T-cell (primary cell): ENCODE data around the gene NOXO1. TPM values are rescaled to one million over a fixed set of nuclear protein-coding genes. Genes with fewer than 3 reads are reported as not detected.

Experiments
- ATAC-seq, 4 experiments: fragments of 200-7000 bp in 3 of 4; fragments of 150-1000 bp in 1 of 4; cut with Tn5 transposase; replicated peaks in 1 of 4; 1 replicate in 3 of 4; 2 replicates in 1 of 4; pipeline ENCODE4 v1.10.0; 2021; ENCODE audit warnings: moderate library complexity in 3 of 4, mild to moderate bottlenecking in 2 of 4, moderate number of reproducible peaks in 1 of 4
- CTCF ChIA-PET, 2 donors: fragments of 300-600 bp; sonication (Branson Sonifier 250); formaldehyde crosslinking; loops; one replicate each; lab custom pipeline; 2022; ENCODE audit warnings: antibody characterized with exemption in 2 of 2; lab: Charles Lee
- POLR2A ChIA-PET, 2 donors: fragments of 300-600 bp; sonication (Branson Sonifier 250); formaldehyde crosslinking; loops; one replicate each; lab custom pipeline; 2022; ENCODE audit warnings: antibody characterized with exemption in 2 of 2; lab: Charles Lee
- DNase-seq, 35 experiments: peaks; one replicate each; pipeline versions ENCODE4 v3.0.0 to v3.0.0-alpha.2; 2013 to 2023
- H3K27ac ChIP-seq: one replicate; pipeline ENCODE4 v1.5.1; 2013; ENCODE audit warnings: low read length
- H3K27me3 ChIP-seq, 2 experiments: replicated peaks in 1 of 2; 1 replicate in 1 of 2; 2 replicates in 1 of 2; pipeline versions ENCODE4 v1.6.1 to v1.7.0; 2013; ENCODE audit warnings: low read length in 1 of 2, mixed read lengths in 1 of 2; ENCODE audit not compliant: control insufficient read depth in 2 of 2, insufficient read depth in 2 of 2; ENCODE audit errors: extremely low read depth in 1 of 2
- H3K36me3 ChIP-seq, 2 donors: 1 replicate in 1 of 2; 2 replicates in 1 of 2; pipeline versions ENCODE4 v1.6.1 to v1.7.0; 2013; ENCODE audit warnings: low read length in 1 of 2; ENCODE audit not compliant: control insufficient read depth in 2 of 2, insufficient read depth in 1 of 2; ENCODE audit errors: extremely low read depth in 1 of 2
- H3K4me1 ChIP-seq, 2 experiments: 1 replicate in 1 of 2; 2 replicates in 1 of 2; pipeline versions ENCODE4 v1.6.1 to v1.7.0; 2013; ENCODE audit warnings: low read length in 2 of 2, mixed read lengths in 1 of 2; ENCODE audit not compliant: insufficient read depth in 2 of 2, control insufficient read depth in 1 of 2; ENCODE audit errors: extremely low read depth in 1 of 2
- H3K4me3 ChIP-seq, 2 donors: 1 replicate in 1 of 2; 2 replicates in 1 of 2; pipeline versions ENCODE4 v1.5.1 to v1.7.0; 2013; ENCODE audit warnings: mild to moderate bottlenecking in 2 of 2, low read length in 1 of 2, moderate library complexity in 1 of 2; ENCODE audit not compliant: control insufficient read depth in 1 of 2; ENCODE audit errors: extremely low read depth in 1 of 2
- H3K9me3 ChIP-seq: 2 replicates; pipeline ENCODE4 v1.7.0; 2013
- H3K27ac Mint-ChIP-seq, 2 donors: one replicate each; pipeline ENCODE4 v1.8.0; 2020 to 2021; ENCODE audit warnings: mild to moderate bottlenecking in 2 of 2, mixed read lengths in 2 of 2
- H3K27me3 Mint-ChIP-seq, 2 donors: one replicate each; pipeline ENCODE4 v1.8.0; 2021 to 2022; ENCODE audit warnings: mixed read lengths in 2 of 2
- H3K36me3 Mint-ChIP-seq: one replicate; pipeline ENCODE4 v1.8.0; 2021; ENCODE audit warnings: mixed read lengths
- H3K4me1 Mint-ChIP-seq, 3 donors: one replicate each; pipeline ENCODE4 v1.8.0; 2020 to 2022; ENCODE audit warnings: mixed read lengths in 3 of 3, mild to moderate bottlenecking in 1 of 3
- H3K4me3 Mint-ChIP-seq, 3 donors: one replicate each; pipeline ENCODE4 v1.8.0; 2020 to 2022; ENCODE audit warnings: mild to moderate bottlenecking in 3 of 3, mixed read lengths in 3 of 3, moderate library complexity in 3 of 3
- H3K9me3 Mint-ChIP-seq, 3 donors: one replicate each; pipeline ENCODE4 v1.8.0; 2020 to 2022; ENCODE audit warnings: mixed read lengths in 3 of 3
- WGBS: methylation state at CpG from one replicate; pipeline ENCODE4 v1.1.5; 2013; ENCODE audit warnings: missing lambda C conversion rate; ENCODE audit not compliant: insufficient coverage; 5-methylcytosine and 5-hydroxymethylcytosine counted together
- total RNA-seq, 35 experiments: library from RNA in 6 of 35; stranded (reverse) in 6 of 35; fragments of 120-200 nt in 1 of 35; gene quantifications; one replicate each; pipeline versions ENCODE4 v1.2.1 to v1.2.4 and lab custom pipeline; 2013 to 2026

Gene NOXO1
- total RNA-seq, 5 donors from 2014 or later (not counting 1 experiment from before 2014, with no cell fraction given) = 0.78 to 2.2 (median 1.3) TPM; not detected in 1

DNA sequence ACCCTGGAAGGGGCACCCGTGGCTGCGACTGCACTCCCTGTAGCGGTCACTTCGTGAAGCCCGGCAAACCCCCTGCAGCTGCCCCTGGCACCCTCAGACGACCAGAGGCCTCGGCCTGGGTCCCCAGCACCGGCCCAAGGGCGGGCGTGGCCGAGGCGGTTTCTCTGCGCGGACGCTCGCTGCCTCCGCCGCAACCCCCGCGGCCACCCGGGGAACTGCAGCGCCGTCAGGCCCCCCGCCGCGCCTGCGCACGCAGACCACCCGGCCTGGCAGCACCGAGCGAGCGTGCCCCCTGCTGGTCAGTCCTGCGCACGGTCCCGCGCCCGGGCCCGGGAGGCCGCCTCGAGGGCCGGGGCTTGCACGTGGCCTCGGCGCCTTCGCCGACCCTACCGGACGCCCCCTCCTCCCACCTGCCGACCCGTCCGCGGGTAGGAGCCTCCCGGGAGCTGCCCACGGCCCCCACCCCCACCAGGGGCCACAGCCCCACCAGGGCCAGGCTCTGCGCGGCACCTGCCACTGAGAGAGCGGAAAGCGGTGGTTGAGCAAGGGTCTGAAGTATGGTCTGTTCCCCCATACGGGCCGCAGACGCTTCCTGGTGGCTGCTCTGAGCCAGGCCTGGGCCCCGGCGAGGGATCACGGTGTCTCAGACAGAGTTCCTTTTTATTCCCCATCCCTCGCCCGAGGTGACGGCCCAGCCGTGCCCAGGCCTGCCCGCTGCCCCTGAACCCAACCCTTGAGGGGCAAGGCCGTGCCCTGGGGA lies 51.5 kb downstream of the NOXO1 start:
- peak overlapping the region in 1 of 2 donors; percentile 43 for H3K4me3 ChIP-seq
- ChIA-PET CTCF (no interaction called here), POLR2A (no interaction called here)
- H3K27ac ChIP-seq = no peak overlapping the region
- peaks cover 2 to 11% of the 10 kb centered on the region in 2 experiments for H3K4me1 ChIP-seq
- Mint-ChIP-seq H3K27me3 (peaks cover 0 to 2% of the 10 kb centered on the region in 2 donors), H3K36me3 (no peaks in the 10 kb centered on the region), H3K9me3 (no peaks in the 10 kb centered on the region), H3K4me3 (peak overlapping the region; percentile 56 to 78 (median 59)), H3K4me1 (peaks cover 0 to 3% (median 1%) of the 10 kb centered on the region in 3 donors), H3K27ac (no peak overlapping the region)
- H3K27me3 ChIP-seq = peaks cover 0 to 18% of the 10 kb centered on the region in 2 experiments
- no peaks in the 10 kb centered on the region for H3K36me3 ChIP-seq
- ATAC-seq (peak; percentile 94 to 100 (median 95)), DNase-seq (peak; percentile 70 to 95 (median 89))
- no peaks in the 10 kb centered on the region for H3K9me3 ChIP-seq
- whole genome bisulfite sequencing = 14% methylated on average over 68 of the region's 70 CpGs

DNA sequence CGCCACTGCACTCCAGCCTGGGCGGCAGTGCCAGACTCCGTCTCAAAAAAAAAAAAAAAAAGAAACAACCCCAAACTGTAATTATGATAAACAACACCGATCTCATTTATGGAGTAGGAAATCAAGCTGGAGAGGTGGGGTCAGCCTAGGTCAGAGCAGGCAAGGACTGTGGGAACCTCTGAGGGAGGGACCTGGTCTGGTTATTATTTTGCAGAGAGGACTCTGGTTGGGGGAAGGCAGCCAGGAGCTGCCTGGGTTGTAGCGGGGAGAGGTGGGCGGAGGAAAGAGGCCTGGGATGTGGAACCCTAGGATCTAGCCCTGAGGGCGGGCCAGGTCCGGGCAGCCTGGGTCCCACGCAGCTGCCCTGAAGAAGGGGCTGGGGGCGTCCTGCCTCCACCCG lies 52.2 kb downstream of the NOXO1 start:
- no peak overlapping the region for H3K27ac Mint-ChIP-seq
- Histone ChIP-seq H3K27ac (no peak overlapping the region), H3K9me3 (no peaks in the 10 kb centered on the region), H3K27me3 (peaks cover 0 to 24% of the 10 kb centered on the region in 2 experiments), H3K4me3 (peak overlapping the region in 1 of 2 donors; percentile 43), H3K4me1 (peaks cover 2 to 11% of the 10 kb centered on the region in 2 experiments), H3K36me3 (no peaks in the 10 kb centered on the region)
- 5% methylated on average over 4 of the region's 11 CpGs for WGBS
- DNase-seq (peak in 1 of 35 experiments; percentile 21), ATAC-seq (peak; percentile 29 to 48 (median 38))
- H3K9me3 Mint-ChIP-seq = no peaks in the 10 kb centered on the region
- CTCF ChIA-PET = no interaction called here
- H3K4me1 Mint-ChIP-seq = peaks cover 0 to 3% (median 1%) of the 10 kb centered on the region in 3 donors
- H3K27me3 Mint-ChIP-seq = peaks cover 0 to 3% of the 10 kb centered on the region in 2 donors
- POLR2A ChIA-PET = interaction anchor here in 1 of 2 donors (0.6 kb wide), 1 partner anchor 14 kb away, joined by 7 read pairs; the partner anchor contains the start of gene MSRB1
- peak overlapping the region; percentile 63 to 81 (median 78) for H3K4me3 Mint-ChIP-seq
- H3K36me3 Mint-ChIP-seq = no peaks in the 10 kb centered on the region

Other genes starting within 250 kb of the NOXO1 start
- 10 to 100 TPM; 45.1 to 95.9 (median 87.5) TPM for gene NME3, start 209.9 kb downstream of the NOXO1 start, total RNA-seq
- gene EME2, start 208.7 kb downstream of the NOXO1 start, total RNA-seq = 10 to 100 TPM; 23.0 to 50.6 (median 34.5) TPM
- gene MRPS34, start 208.3 kb downstream of the NOXO1 start, total RNA-seq = 10 to 100 TPM; 37.5 to 91.2 (median 77.9) TPM
- gene SPSB3, start 198.9 kb downstream of the NOXO1 start, total RNA-seq = 100 to 1,000 TPM in 3 of 5 donors, 10 to 100 TPM in 2; 67.3 to 162 (median 139) TPM
- 10 to 100 TPM; 41.2 to 77.0 (median 74.3) TPM for gene NUBP2, start 198.5 kb downstream of the NOXO1 start, total RNA-seq
- 1 to 10 TPM in 2 of 5 donors, under 1 TPM in 3; 0.50 to 1.9 (median 0.88) TPM for gene IGFALS, start 187.8 kb downstream of the NOXO1 start, total RNA-seq
- gene HAGH, start 154.6 kb downstream of the NOXO1 start, total RNA-seq = 100 to 1,000 TPM in 1 of 5 donors, 10 to 100 TPM in 4; 37.6 to 102 (median 70.7) TPM
- gene FAHD1, start 154.3 kb downstream of the NOXO1 start, total RNA-seq = 10 to 100 TPM in 3 of 5 donors, 1 to 10 TPM in 2; 6.2 to 15.3 (median 11.2) TPM
- under 1 TPM in 1 of 5 donors, not detected in 4; 0.26 TPM for gene MEIOB, start 109.3 kb downstream of the NOXO1 start, total RNA-seq
- not detected for gene HS3ST6, start 63.1 kb downstream of the NOXO1 start, total RNA-seq
- 10 to 100 TPM in 2 of 5 donors, 1 to 10 TPM in 3; 5.6 to 11.9 (median 9.6) TPM for gene MSRB1, start 38.3 kb downstream of the NOXO1 start, total RNA-seq
- gene RPL3L, start 26.8 kb downstream of the NOXO1 start, total RNA-seq = not detected
- 10 to 100 TPM; 46.3 to 96.5 (median 84.4) TPM for gene NDUFB10, start 21.9 kb downstream of the NOXO1 start, total RNA-seq
- gene RPS2, start 16.6 kb downstream of the NOXO1 start, total RNA-seq = 1,000 to 10,000 TPM; 3,208 to 3,662 (median 3,410) TPM
- under 1 TPM in 3 of 5 donors, not detected in 2; 0.38 to 0.66 (median 0.44) TPM for gene RNF151, start 14.6 kb downstream of the NOXO1 start, total RNA-seq
- 10 to 100 TPM; 21.1 to 45.6 (median 36.9) TPM for gene TBL3, start 9.4 kb downstream of the NOXO1 start, total RNA-seq
- gene GFER, start 2.7 kb upstream of the NOXO1 start, total RNA-seq = 10 to 100 TPM; 16.1 to 31.9 (median 22.0) TPM
- 1 to 10 TPM; 1.1 to 5.7 (median 1.7) TPM for gene SYNGR3, start 8.5 kb upstream of the NOXO1 start, total RNA-seq
- gene ZNF598, start 28.4 kb upstream of the NOXO1 start, total RNA-seq = 10 to 100 TPM; 44.3 to 73.7 (median 68.8) TPM
- under 1 TPM in 2 of 5 donors, not detected in 3; 0.43 to 0.44 TPM for gene NPW, start 38.3 kb upstream of the NOXO1 start, total RNA-seq
- gene NHERF2, start 45.4 kb upstream of the NOXO1 start, total RNA-seq = 1 to 10 TPM; 2.9 to 6.8 (median 5.8) TPM
- 10 to 100 TPM in 3 of 5 donors, 1 to 10 TPM in 2; 5.8 to 24.1 (median 18.3) TPM for gene NTHL1, start 66.4 kb upstream of the NOXO1 start, total RNA-seq
- gene TSC2, start 66.5 kb upstream of the NOXO1 start, total RNA-seq = 100 to 1,000 TPM; 134 to 181 (median 161) TPM
- 100 to 1,000 TPM in 4 of 5 donors, 10 to 100 TPM in 1; 99.4 to 152 (median 137) TPM for gene PKD1, start 154.4 kb upstream of the NOXO1 start, total RNA-seq
- gene RAB26, start 167.2 kb upstream of the NOXO1 start, total RNA-seq = under 1 TPM in 2 of 5 donors, not detected in 3; 0.19 to 0.66 TPM
- 10 to 100 TPM; 25.6 to 54.3 (median 43.9) TPM for gene TRAF7, start 174.3 kb upstream of the NOXO1 start, total RNA-seq
- gene CASKIN1, start 215.1 kb upstream of the NOXO1 start, total RNA-seq = under 1 TPM in 2 of 5 donors, not detected in 3; 0.06 to 0.47 TPM
- 10 to 100 TPM; 26.2 to 32.5 (median 30.2) TPM for gene MLST8, start 224.0 kb upstream of the NOXO1 start, total RNA-seq
- gene BRICD5, start 229.4 kb upstream of the NOXO1 start, total RNA-seq = 10 to 100 TPM in 3 of 5 donors, 1 to 10 TPM in 2; 6.7 to 27.7 (median 20.4) TPM
- 10 to 100 TPM; 12.7 to 23.1 (median 20.4) TPM for gene PGP, start 233.4 kb upstream of the NOXO1 start, total RNA-seq
- gene E4F1, start 242.1 kb upstream of the NOXO1 start, total RNA-seq = 10 to 100 TPM; 32.8 to 52.0 (median 47.0) TPM